ENCODE results near the gene LRRC8B. TPM values are rescaled to one million over a fixed set of nuclear protein-coding genes. Genes with fewer than 3 reads are reported as not detected.

The LRRC8B gene
- total RNA-seq, 1 donor from 2014 or later: 9.8 TPM

DNA sequence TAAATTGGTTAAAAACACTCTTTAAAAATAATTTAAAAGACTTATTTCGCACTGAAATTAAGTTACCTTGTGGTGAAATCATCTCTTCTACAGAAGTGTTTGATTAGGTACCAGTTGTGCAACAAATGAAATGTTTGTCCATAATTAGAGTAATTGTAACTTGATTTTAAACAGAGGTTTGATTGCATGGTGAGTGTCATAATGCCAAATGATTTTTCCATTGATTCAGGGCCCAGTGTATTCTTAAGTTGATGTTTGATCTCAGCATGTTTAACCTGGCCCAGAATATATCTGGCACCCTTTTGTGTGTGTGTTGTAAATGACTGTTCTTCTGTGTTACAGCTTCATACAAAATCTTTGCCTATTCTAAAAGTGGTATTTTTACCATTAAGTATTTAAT is 28.5 kb downstream of the LRRC8B start:
- intact Hi-C loops (cut with DNase I): no loop called here

GRCh38 chr1:89555550-89555949 is 30.9 kb downstream of the LRRC8B start:
- Histone ChIP-seq H3K4me1 (peaks cover 20% of the 10 kb centered on the region), H3K9me3 (no peaks in the 10 kb centered on the region), H3K36me3 (no peaks in the 10 kb centered on the region), H3K4me3 (no peak overlapping the region), H3K27me3 (no peaks in the 10 kb centered on the region), H3K27ac (no peak overlapping the region)
- DNase-seq (ENCODE audit: extremely low spot score in 2 of 2): no peak
- intact Hi-C loops (cut with DNase I): no loop called here
- TF ChIP-seq, protein P1, sequence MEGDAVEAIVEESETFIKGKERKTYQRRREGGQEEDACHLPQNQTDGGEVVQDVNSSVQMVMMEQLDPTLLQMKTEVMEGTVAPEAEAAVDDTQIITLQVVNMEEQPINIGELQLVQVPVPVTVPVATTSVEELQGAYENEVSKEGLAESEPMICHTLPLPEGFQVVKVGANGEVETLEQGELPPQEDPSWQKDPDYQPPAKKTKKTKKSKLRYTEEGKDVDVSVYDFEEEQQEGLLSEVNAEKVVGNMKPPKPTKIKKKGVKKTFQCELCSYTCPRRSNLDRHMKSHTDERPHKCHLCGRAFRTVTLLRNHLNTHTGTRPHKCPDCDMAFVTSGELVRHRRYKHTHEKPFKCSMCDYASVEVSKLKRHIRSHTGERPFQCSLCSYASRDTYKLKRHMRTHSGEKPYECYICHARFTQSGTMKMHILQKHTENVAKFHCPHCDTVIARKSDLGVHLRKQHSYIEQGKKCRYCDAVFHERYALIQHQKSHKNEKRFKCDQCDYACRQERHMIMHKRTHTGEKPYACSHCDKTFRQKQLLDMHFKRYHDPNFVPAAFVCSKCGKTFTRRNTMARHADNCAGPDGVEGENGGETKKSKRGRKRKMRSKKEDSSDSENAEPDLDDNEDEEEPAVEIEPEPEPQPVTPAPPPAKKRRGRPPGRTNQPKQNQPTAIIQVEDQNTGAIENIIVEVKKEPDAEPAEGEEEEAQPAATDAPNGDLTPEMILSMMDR (IDR thresholded peaks at IDR 0.05): no peak
- TF ChIP-seq POLR2A (IDR thresholded peaks at IDR 0.05) (no peak), POLR2AphosphoS5 (IDR thresholded peaks at IDR 0.05; ENCODE audit: insufficient read depth in 1 of 2, low read depth in 1 of 2) (no peak)

More for the DNA sequence above, 28.5 kb downstream of the LRRC8B start:
- TF ChIP-seq, protein P1 (IDR thresholded peaks at IDR 0.05): no peak
- TF ChIP-seq POLR2A (IDR thresholded peaks at IDR 0.05) (no peak), POLR2AphosphoS5 (IDR thresholded peaks at IDR 0.05; ENCODE audit: insufficient read depth in 1 of 2, low read depth in 1 of 2) (no peak)
- Histone ChIP-seq H3K27me3 (no peaks in the 10 kb centered on the region), H3K4me3 (no peak overlapping the region), H3K9me3 (no peaks in the 10 kb centered on the region), H3K36me3 (no peaks in the 10 kb centered on the region), H3K27ac (no peak overlapping the region), H3K4me1 (peaks cover 26% of the 10 kb centered on the region)
- no peak for DNase-seq (ENCODE audit: extremely low spot score in 2 of 2)

DNA sequence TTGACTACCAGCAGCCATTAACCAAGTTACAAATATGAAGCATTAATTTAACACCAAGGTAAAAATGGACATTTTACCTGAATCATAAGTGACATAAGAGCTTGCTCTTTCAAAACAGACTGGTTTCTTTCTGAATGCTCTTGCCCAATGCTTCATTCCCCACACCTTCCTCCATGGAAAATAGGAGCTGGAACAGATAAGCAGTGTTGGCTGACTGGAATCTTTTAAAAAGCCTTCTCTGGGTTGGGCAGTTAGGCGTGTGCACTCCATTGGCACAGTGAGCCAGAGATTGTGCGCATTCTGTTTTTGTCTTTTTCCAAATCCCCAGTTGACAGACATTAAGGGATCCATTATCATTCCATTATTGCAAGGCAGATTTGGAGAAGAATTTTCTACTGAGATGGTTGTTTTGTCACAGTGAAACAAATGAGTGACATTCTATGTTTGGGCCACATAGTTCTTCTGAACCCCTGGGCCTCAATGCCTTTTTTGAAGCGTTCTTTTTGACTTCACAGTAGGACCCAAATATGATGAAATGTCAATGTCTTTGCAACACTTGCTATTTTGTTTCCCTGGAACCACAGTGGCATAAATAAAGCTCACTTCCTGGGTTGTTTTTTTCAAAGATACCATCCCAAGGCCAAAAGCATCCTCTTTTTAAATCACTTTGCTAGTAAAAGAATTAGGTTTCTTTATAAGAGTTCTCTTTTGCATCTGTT is 32.3 kb downstream of the LRRC8B start:
- Histone ChIP-seq H3K27me3 (no peaks in the 10 kb centered on the region), H3K36me3 (no peaks in the 10 kb centered on the region), H3K27ac (no peak overlapping the region), H3K9me3 (no peaks in the 10 kb centered on the region), H3K4me1 (peaks cover 18% of the 10 kb centered on the region), H3K4me3 (no peak overlapping the region)
- TF ChIP-seq POLR2A (IDR thresholded peaks at IDR 0.05) (no peak), POLR2AphosphoS5 (IDR thresholded peaks at IDR 0.05; ENCODE audit: insufficient read depth in 1 of 2, low read depth in 1 of 2) (no peak)
- TF ChIP-seq, protein P1 (IDR thresholded peaks at IDR 0.05): no peak
- no peak for DNase-seq (ENCODE audit: extremely low spot score in 2 of 2)
- intact Hi-C loops (cut with DNase I): no loop called here

DNA sequence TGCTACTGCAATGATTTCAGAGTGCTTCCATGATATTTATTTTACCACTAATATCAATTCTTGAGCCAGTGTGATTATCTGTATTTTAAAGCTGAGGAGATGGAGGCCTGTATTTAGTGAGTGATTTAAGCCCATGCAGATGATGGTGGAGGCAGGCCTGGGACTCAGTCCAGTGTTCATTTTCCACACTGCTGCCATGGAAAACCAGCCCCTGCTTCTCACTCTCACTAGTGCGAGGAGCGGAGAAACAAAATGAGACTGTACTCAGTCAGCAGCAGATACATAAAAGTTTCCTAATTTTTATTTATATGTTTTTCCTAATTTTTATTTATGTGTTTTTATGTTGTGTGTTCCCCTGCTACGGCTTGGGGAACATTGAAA is 32.8 kb downstream of the LRRC8B start:
- Histone ChIP-seq H3K4me3 (no peak overlapping the region), H3K27me3 (no peaks in the 10 kb centered on the region), H3K4me1 (peaks cover 12% of the 10 kb centered on the region), H3K27ac (no peak overlapping the region), H3K9me3 (no peaks in the 10 kb centered on the region), H3K36me3 (no peaks in the 10 kb centered on the region)
- DNase-seq (ENCODE audit: extremely low spot score in 2 of 2): no peak
- TF ChIP-seq, protein P1 (IDR thresholded peaks at IDR 0.05): no peak
- no peak for TF ChIP-seq POLR2AphosphoS5 (IDR thresholded peaks at IDR 0.05; ENCODE audit: insufficient read depth in 1 of 2, low read depth in 1 of 2)
- TF ChIP-seq POLR2A (IDR thresholded peaks at IDR 0.05): no peak
- intact Hi-C loops (cut with DNase I): no loop called here

- H3K9me3 ChIP-seq: no peaks in the 10 kb centered on the region
- H3K27ac ChIP-seq: no peak overlapping the region
- no peak overlapping the region for H3K4me3 ChIP-seq
- DNase-seq (ENCODE audit: extremely low spot score in 2 of 2): no peak
- TF ChIP-seq POLR2AphosphoS5 (IDR thresholded peaks at IDR 0.05; ENCODE audit: insufficient read depth in 1 of 2, low read depth in 1 of 2) (no peak), POLR2A (IDR thresholded peaks at IDR 0.05) (no peak)
- TF ChIP-seq, protein P1 (IDR thresholded peaks at IDR 0.05): no peak
- no peaks in the 10 kb centered on the region for H3K36me3 ChIP-seq
- intact Hi-C loops (cut with DNase I): no loop called here
- no peaks in the 10 kb centered on the region for H3K27me3 ChIP-seq
- H3K4me1 ChIP-seq: peaks cover 7% of the 10 kb centered on the region
Observed at GRCh38 chr1:89557956-89558355, 33.3 kb downstream of the LRRC8B start.
